A204.1 (cell line): Measurements from ENCODE around the gene TMEM131L.
"Not testable (repeated sequence)": the region's sequence is repeated elsewhere in the genome, so short reads cannot be mapped to it uniquely, and the experiment has no call there.

ENCODE experiments used
- FAIRE-seq: peaks from 2 replicates; lab custom pipeline; 2012; peaks lifted over from hg19 to GRCh38; lab: Jason Lieb, UNC

TMEM131L gene

DNA sequence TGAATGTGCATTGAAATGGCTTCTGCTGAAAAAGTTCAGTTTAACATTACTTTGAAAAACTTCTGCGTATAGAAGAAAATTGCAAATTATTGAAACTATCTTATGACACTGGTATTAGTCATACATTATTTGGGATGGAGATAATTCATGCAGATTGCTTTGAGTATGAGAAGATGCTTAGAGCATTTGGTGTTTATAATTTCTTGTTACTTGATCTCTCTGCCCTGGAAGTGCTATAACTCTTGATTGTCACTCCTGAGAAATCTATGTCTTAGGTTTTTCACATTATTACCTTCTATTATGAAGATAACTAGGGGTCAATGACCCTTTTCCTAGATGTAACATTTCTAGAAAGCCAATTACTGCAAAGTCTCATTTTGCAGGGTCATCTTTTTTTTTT lies 36.4 kb downstream of the TMEM131L start:
- no peak for FAIRE-seq

DNA sequence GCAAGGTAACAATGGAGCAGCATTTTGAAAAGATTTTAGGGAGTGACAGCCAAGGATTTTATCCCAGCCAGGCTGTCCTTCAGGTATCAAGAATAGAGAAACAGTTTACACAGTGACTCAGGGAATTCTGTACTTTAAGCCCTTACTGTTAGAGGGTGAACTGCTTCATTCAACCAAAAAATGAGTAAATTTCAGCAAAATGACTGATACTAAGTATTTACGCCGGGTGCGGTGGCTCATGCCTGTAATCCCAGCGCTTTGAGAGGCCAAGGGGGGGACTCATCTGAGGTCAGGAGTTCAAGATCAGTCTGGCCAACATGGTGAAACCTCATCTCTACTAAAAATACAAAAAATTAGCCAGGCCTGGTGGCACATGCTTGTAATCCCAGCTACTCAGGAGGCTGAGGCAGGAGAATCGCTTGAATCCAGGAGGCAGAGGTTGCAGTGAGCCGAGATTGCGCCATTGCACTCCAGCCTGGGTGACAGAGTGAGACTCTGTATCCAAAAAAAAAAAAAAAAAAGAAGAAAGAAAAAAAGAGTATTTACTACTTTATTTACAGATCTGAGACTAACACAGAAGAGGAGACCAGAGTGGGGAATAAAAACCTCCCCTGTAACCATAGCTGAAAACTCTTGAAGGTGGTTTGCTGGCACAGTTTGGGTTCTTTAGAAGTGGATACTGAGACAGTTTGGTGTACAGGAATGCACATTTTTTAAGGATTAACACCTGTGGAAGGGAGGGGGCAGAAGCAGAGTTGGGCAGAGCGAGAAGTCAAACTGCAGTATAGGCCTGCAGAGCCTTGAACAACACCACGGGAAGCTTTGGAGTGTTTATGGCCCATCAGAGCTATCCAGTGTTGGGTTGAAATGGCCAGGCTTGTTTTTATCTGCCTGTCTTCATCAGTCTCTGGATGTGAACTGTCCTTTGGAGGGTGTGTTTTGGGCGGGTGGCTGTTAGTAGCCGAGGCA lies 40.5 kb downstream of the TMEM131L start:
- FAIRE-seq = no peak

DNA sequence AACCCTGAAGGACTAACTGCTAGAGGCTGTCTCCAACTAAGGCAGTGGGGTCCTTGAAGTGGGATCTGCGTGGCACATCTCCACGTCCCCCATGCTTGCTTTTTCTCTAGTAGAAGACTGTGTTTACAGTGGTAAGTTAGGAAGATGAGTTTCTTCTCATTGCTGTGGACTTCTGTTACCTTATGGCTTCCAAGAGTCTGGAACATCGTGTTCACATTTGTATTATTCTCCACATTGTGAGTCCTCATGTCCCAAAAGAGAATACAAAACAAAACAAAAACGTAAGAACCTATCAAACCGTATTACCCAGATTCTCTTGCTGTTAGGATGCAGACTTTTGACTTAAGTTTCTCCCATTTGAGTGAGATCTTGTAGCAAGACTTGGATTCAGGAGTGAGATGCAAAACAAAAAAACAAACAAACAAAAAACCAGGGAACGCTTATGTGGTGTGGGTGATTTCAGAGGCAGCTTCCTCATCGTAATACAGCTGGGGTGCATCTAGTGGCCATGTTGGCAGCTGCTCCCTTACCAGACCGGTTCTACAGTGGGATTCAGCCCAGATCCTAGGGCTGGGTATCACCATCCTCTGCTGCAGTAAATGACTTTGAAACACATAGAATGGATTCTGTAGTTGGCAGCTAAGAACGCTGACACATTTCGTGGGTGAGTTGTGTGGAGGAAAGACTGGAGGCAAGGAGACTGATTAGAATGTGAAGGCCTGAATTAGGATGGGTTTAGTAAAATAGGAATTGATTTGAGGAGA lies 41.3 kb downstream of the TMEM131L start:
- FAIRE-seq = no peak

GRCh38 chr4:153509212-153509611 lies 43.1 kb downstream of the TMEM131L start:
- FAIRE-seq = not testable (repeated sequence)

DNA sequence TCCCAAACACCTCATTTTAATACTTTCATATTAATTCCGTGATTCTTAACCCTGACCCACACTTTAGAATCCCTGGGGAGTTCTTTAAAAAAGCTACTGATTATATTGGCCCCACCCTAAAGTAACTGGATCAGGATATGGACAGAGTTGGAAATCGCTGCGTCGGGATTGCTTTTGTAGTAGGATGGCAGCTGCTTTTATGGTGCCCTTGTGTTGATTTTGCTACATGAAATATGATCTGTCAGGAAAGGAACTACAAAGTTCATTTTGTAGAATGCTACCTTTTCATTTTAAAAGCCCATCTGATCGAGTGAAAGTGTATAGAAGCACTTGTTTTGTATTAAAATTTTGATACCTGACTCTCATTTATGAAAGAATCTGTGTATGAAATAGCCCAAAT lies 43.6 kb downstream of the TMEM131L start:
- no peak for FAIRE-seq

- FAIRE-seq = no peak
These were observed 44.3 kb downstream of the TMEM131L start for GRCh38 chr4:153510252-153511001.

GRCh38 chr4:153511104-153511503 lies 44.9 kb downstream of the TMEM131L start:
- no peak for FAIRE-seq

GRCh38 chr4:153512162-153512852 lies 46.1 kb downstream of the TMEM131L start:
- FAIRE-seq = no peak

DNA sequence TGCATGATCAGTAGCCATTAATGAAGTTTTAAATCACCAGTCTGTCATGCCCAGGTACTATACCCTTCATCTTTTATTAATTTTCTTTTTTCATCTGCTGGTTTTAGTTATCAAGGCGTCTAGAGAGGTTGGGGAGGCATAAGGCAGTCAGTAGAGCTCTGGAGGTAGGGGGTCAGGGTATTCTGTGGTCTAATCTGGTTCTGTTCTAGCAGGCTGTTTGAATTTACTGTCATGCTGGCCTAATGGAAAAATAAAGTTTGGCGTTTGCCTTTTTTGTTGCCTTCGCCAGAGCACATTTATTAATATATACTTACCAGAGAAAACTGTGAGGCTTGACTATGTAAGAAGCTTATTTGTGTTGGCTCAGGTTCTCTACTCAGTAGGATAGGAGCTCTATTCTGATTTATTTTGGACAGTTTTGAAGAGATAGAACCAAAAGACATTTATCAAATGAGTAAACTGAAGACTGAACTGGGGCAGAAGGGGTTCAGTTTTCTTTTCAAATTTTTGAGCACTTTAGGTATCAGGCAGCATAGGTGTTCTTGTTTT lies 46.9 kb downstream of the TMEM131L start:
- FAIRE-seq = no peak

- no peak for FAIRE-seq
These were observed 47.4 kb downstream of the TMEM131L start for GRCh38 chr4:153513596-153513995.

GRCh38 chr4:153514001-153514526 lies 47.9 kb downstream of the TMEM131L start:
- no peak for FAIRE-seq

- no peak for FAIRE-seq
These were observed 48.7 kb downstream of the TMEM131L start for GRCh38 chr4:153514688-153515426.

DNA sequence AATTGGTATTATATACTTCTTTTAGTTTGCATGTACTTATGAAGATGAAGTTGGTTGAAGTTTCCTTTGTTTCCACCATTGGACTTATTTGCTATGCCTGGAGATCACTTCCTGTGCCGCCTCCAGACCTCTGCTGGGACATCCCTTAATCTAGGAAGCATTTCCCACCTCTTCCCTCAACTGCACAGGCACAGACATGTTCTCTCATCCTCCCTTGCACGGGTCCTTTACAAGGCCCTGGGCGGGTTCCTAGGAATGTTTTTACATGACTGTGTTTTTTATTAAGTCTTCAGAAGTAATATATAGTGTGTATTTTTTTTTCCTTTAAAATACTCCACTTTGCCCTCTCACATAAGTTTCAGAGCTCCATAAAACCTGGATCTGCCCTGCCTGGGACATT lies 51.0 kb downstream of the TMEM131L start:
- FAIRE-seq = no peak

GRCh38 chr4:153518001-153518400 lies 51.8 kb downstream of the TMEM131L start:
- no peak for FAIRE-seq

DNA sequence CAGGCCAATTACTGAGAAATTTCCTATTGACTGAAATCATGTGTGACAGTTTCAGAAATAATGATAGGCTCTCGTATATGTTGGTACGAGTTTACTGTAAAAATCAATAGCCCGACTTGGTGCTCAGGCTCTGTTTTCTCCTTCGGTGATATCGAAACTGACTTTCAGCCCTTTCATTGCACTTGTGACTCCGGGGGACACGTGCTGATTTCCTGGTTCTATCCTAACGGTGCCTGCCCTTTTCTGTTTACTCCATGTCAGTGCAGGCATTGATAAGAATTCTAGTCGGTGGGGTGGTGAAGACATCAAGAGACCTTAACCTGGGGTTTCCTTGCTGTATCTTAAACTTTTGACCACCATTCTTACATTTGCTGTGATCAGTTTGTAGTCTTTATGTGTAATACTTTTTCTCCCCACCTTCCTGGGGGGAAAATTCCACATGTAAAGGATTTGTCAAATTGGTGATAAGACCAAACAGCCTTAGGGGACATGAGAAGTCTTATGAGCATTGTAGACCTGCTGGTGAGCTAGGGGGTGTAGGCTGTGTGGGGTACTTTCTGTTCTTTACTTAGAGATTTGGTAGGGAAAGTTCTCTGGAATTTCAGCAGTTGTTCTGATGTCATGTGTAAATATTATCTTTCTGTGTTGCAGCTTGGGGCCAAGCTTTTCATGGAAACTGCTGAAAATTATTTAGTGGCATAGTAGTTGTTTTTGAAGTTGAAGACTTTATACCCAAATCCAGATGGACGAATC lies 52.7 kb downstream of the TMEM131L start:
- FAIRE-seq = no peak

DNA sequence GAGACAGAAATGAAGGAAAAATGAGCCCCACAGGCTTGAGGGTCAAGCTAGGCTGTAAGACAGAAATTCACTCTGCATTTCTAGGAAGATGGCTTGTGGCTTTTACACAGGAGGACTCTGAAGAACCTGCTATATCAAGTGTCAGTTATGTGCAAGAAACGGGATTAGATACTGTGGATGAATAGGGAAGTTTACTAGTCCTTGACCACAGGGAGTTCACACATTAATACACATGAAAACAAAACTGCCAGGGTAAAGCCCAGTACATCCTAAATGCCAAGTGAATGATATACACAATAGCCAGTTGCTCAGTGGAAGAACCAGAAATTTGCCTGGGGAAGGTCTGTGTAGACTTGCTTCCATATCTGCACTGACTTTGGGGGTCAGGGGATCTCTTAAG lies 53.5 kb downstream of the TMEM131L start:
- FAIRE-seq = no peak

DNA sequence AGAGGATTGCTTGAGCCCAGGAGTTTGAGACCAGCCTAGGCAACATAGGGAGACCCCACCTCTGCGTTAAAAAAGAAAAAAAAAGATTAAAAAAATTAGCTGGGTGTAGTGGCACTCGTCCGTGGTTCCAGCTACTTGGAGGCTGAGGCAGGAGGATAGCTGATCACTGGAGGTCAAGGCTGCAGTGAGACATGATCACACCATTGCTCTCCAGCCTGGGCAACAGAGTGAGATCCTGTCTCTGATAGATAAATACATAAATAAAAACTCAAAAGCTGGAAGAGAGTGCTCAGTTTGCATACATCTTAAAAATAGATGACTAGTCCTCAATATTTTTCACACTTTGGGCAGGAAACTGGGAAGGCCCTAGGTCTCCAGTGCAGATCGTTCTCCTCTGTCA lies 54.1 kb downstream of the TMEM131L start:
- FAIRE-seq = no peak

DNA sequence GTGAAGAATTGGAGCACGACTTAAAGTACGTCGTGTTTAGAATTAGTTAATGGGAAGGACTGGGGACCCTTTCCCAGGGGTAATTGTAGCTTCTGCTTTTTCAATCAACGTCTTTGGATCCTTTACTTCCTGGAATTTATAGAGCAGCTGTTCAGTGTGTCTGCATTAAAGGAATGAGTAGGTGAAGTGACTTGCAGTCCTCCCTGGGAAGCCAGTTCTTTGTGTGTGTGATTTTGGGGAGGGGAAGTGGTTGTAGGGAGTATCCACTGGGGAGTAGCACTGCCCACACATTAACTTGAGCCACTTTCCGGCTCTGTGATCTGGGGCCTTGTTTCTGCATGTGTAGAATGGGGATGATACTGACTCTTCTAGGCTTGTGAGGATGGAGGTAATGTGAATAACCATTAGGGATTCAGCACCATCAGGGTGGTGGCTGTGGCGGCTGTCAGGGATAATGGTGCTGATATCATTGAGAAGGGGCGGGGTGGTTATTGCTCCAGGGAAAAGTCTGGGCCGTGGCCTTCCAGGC lies 54.7 kb downstream of the TMEM131L start:
- no peak for FAIRE-seq

DNA sequence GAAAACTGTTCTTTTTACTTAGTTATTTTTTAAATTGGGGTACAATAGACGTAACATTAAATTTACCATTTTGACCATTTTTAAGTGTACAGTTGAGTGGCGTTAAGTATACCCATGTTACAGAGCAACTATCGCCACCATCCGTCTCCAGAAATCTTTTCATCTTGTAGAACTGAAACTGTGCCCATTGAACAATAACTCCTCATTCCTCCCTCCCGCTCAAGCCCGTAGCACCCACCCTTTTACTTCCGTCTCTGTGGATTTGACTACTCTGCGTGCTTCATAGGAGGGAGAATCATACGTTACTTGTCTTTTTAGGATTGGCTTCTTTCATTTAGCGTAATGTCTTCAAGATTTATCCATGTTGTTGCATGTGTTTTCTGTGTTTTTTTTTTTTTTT lies 55.3 kb downstream of the TMEM131L start:
- no peak for FAIRE-seq
